ENCODE data around the gene PDK2.

Gene PDK2

GRCh38 chr17:50139950-50140885 is 45.1 kb downstream of the PDK2 start:
- DNase-seq, result peak; percentile 11 to 57 (median 27)

- DNase-seq, result no peak
Observed at GRCh38 chr17:50141026-50141744, 46.0 kb downstream of the PDK2 start.

DNA sequence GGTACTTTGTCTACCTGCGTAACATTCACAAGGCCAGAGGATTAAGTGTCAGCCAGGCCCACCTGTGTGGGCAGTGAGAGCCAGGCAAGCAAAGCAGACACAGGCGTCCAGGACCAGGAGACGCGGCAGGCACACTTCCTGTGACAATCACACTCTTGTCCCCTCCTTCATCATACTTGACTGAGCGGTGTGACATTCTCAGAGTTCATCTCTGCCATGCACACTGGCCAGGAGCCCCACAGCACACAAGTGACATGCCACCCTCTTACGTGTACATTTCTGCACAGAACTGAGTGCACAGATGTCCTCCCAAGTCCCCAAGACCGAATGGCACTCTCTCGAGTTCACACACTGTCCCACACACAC is 46.6 kb downstream of the PDK2 start:
- DNase-seq, result no peak

GRCh38 chr17:50143461-50144176 is 48.5 kb downstream of the PDK2 start:
- no peak for DNase-seq

GRCh38 chr17:50144355-50144754 is 49.2 kb downstream of the PDK2 start:
- no peak for DNase-seq

- no peak for DNase-seq
Observed at GRCh38 chr17:50144845-50145531, 49.8 kb downstream of the PDK2 start.

DNA sequence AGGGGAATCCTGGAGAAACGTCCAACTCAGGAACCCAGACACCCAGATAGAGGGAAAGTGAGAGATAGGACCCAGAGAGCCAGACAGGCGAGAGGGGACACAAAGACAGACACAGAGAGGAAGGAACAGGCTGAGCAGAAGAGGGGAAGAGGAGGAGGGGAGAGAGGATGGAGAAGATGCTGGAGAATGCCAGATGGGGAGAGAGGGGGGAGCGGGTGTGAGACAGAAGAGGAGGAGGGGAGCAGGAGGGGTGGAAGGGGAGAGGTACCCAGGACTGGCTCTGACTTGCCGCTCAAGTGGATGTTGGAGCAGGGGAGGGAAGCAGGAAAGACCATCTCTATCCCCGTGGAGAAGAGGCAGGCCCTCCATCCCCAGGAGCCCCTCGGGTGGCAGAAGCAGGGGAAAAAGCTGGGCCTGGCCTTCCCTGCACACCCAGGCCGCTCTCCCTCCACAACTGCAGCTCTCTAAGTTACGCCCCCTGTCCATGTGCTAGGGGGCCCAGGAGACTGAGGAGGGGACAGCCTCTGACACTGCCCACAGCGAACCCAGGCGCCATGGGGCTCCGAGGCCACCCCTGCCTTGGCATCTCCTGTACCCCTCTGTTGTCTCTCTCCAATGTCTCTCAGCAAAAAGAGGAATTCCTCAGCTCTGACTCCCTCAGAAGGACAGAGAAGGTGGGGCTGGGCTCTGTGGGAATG is 50.5 kb downstream of the PDK2 start:
- no peak for DNase-seq

DNA sequence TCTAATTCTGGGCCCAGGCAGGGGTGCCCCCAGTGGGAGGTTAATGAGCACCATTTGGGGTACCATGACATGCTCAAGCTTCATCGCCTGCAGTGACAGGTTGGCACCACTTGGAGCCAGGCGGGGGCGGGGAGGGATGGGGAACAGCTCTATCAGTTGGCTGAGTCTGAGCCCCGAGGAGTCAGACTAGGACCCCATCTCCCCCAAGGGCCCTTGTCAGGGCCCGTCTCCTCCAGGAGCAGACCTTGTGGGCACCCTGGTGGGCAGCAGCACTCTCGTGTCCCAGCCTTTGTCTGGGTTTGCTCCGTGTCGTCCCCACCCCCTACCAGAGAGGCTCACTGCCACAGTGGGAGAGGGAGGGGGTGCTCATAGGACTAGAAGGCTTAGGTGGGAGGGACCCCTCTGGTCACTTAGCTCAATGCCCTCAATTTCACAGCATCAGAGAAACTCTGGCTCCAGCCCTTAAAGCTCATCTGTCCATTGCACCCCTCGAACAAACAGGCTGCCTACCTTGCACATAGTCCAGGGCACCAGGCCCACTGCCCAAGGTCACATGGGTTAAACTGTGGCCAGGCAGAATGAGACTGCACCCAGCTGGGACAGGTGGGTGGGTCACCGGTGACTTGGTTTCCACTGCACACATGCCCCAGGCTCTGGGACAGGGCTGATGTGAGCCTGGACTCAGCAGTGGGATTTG is 51.2 kb downstream of the PDK2 start:
- no peak for DNase-seq

DNA sequence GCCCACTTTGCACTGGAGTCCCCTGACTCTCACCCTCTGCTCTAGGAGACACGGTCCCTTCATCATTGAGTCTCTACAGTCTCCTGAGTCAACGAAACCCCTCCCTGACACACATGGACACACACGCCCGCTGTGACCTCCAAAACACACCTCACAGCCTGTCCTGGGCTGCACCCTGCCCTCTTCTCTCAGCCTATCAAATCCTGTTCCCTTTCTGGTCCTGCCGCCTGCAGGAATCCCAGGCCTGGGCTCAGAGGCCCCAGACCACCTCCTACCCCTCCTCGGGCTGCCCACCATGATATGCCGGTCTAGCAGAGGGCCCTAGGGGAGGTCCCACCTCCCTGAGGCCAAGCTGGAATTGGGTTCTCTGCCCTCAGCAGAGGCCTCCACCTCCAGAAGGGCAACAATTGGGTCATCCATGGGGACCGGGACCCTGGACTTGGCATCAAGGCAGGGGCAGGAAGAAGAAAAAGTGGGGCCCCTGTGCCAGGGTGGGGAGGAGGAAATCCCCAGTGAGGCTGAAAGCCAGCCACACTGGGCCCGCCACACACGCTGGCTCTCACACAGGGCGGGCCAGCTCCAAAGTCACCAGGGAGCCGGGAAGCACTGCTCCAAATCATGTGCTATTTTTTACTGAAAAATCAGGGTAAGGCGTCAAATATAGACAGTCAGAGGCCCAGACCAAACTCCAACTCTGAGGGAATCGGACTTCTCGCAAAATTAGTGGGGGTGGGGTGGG is 51.9 kb downstream of the PDK2 start:
- no peak for DNase-seq

- no peak for DNase-seq
Observed at GRCh38 chr17:50147841-50148225, 52.7 kb downstream of the PDK2 start.

DNA sequence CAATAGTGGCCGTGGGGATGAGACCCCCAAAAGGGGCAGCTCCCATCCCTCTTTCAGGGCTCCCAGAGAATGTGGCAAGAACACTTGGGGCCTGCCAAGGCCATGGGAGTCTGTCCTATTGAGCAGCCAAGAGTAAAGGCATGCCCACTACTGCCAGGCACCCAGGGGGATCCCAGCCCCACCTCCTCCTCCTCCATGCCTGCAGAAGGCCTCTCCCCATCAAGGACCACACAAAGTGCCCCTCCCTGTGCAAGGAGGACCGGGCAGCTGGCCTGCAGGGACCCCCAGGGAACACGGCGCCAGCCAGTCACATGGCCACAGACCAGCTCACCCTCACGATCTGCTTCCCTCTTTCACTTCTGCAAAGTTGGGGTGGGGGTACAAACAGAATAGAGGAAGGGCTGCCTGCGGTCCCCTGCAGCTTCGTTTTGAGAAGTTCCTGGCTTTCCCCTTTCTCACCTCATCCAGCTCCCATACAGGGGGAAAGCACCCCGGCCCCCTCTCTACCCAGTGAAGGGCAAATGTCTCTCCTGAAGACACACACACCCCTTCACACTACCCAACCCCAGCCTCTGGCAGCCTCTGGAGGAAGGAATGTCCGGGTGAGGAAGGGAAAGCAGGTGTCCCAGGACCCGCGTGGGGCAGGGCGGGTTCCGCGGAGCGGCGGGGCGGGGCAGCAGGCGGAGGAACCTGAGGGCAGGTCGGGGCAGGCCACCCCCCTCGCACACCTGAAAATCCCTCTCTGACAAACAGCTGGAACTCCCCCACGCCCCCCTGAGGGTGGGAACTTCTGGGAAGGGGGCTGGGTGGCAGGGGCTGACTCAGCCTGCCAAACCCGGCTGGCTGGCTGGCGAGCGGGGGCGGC is 53.3 kb downstream of the PDK2 start:
- peak in 1 of 3 experiments; percentile 31 for DNase-seq

DNA sequence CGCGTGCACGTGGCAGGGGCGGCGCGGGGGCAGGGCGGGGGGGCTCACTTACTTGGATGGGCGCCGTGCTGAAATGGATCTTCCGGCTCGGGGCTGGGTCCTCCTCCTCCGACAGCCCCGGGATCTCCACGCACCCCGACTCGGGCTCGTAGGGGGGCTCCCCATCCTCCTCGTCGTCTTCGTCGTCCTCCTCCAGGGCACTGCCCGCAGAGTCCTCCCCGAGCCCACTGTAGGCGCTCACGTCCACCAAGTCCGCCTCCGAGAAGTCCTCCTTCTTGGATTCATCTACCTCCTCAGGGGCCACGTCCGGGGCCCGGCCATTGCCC is 53.9 kb downstream of the PDK2 start:
- peak in 1 of 3 experiments; percentile 33 for DNase-seq

DNA sequence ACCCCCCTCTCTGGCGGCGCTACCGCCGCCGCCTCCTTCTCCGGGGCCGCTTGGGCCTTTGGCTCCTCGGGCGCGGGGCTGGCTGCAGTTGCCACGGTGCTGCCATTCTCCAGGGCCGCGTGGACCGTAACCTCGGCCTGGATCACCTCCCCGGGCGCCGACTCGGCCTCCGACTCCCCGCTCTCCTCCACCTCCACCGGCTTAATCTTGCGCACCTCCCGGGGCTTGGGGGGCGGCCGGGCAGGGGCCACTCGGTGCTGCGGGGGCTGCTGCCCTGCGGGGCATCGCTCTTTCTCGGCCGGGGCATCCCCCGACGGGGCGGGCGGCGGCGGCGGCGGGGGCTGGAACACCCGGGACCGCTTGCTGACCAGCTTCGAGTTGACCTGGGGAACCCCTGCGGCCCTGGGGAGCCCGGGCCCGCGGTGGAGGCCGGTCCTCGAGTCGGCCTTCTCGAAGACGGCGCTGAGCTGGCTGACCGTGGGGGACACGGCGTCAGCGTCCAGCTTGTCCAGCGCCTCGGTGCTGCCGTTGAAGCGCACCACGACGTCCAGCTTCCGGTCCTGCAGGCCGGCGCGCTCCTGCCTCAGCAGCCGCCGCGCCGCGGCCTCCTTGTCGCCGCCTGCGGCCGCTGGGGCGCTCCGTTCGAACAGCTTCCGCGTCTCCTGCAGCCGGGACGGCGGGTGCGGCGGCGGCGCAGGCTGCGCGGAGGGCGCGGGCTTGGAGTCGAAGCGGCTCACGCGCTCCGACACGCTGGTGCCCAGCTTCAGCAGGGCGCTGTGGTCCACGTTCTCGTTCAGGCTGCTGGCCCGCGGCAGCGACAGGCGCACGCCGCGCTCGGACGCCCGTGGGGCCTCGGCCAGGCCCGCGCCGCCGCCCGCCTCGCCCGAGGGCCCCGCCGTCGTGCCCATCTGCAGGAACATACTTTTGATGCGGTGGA is 54.5 kb downstream of the PDK2 start:
- peak; percentile 29 to 71 (median 65) for DNase-seq

DNA sequence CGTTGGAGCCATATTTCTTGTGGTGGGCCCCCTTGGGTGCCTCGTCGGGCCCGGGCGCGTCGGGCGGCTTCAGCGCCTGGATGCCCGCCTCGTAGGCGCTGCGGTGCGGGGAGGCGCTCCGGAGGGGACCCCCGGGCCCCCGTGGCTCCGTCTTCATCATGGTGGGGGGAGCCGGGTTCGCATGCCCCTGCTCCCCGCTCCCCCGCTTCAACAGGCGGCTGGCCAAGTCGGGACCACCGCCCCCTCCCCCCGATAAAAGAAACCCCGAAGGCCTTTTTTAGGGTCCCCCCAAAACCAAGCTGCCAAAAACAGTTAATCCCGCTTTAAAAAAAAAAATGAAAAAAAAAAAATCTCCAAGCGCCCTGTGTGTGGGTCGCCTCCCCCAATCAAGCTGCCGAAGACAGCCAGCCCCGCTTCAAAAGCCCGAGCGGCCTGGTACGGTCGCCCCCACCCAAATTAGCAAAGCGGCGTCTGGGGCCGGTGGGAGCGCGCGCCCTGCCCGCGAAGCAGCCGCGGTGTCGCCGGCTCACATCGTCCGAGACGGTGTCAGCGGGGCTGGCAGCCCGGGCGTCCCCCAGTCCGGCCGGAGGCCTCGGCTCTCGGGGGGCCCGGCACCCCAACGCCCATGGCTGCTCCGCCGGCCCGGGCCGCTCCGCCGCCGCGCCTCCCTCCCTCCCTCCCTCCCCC is 55.3 kb downstream of the PDK2 start, which contains the start of gene PPP1R9B:
Gene PPP1R9B (minus strand): TSS at position 324 of the 687 bp plus-strand sequence. CDS start 164 bp downstream, at position 160.
- DNase-seq, result no peak

- DNase-seq, result peak; percentile 87 to 89 (median 87)
Observed at GRCh38 chr17:50151041-50151936, 56.1 kb downstream of the PDK2 start.

GRCh38 chr17:50151937-50152547 is 56.9 kb downstream of the PDK2 start:
- DNase-seq, result peak; percentile 77 to 91 (median 88)
